Epidermal melanocyte (primary cell): ENCODE measurements around the gene SNX32.

Experiments used
- DNase-seq: peaks from one replicate; pipeline ENCODE4 v3.0.0; 2011; ENCODE audit warnings: low spot score; ENCODE audit not compliant: insufficient read length

The SNX32 gene

GRCh38 chr11:65796726-65797601, 36.8 kb upstream of the SNX32 start:
- DNase-seq = no peak

- no peak for DNase-seq
Observed at GRCh38 chr11:65797711-65798110, 36.1 kb upstream of the SNX32 start.

- DNase-seq = no peak
Observed at GRCh38 chr11:65798882-65799281, 34.9 kb upstream of the SNX32 start.

- DNase-seq = no peak
Observed at GRCh38 chr11:65801153-65801987, 32.4 kb upstream of the SNX32 start.

- DNase-seq = no peak
Observed at GRCh38 chr11:65802841-65803240, 30.9 kb upstream of the SNX32 start.

- no peak for DNase-seq
Observed at GRCh38 chr11:65803797-65804492, 29.8 kb upstream of the SNX32 start.

- no peak for DNase-seq
Observed at GRCh38 chr11:65806979-65807378, 26.8 kb upstream of the SNX32 start.

- DNase-seq = no peak
Observed at GRCh38 chr11:65808744-65809341, 24.9 kb upstream of the SNX32 start.

- no peak for DNase-seq
Observed at GRCh38 chr11:65809496-65809895, 24.3 kb upstream of the SNX32 start.

- no peak for DNase-seq
Observed at GRCh38 chr11:65810046-65810868, 23.5 kb upstream of the SNX32 start.

- no peak for DNase-seq
Observed at GRCh38 chr11:65811764-65812475, 21.8 kb upstream of the SNX32 start.

GRCh38 chr11:65814131-65814985, 19.4 kb upstream of the SNX32 start:
- DNase-seq = peak; percentile 69

GRCh38 chr11:65814986-65815565, 18.7 kb upstream of the SNX32 start:
- no peak for DNase-seq

GRCh38 chr11:65816696-65817095, 17.1 kb upstream of the SNX32 start:
- DNase-seq = no peak

- no peak for DNase-seq
Observed at GRCh38 chr11:65817312-65817834, 16.4 kb upstream of the SNX32 start.

GRCh38 chr11:65817835-65818680, 15.7 kb upstream of the SNX32 start:
- peak; percentile 86 for DNase-seq

GRCh38 chr11:65821107-65821506, 12.7 kb upstream of the SNX32 start:
- DNase-seq = no peak
